Activated CD8-positive, alpha-beta memory T cell treated with anti-CD3 and anti-CD28 coated beads, Interleukin-2, amount 10 ng/mL, durations not matched to agents 7 days and 5 days (primary cell): ENCODE results near the gene SCD5. TPM values are rescaled to one million over a fixed set of nuclear protein-coding genes. Genes with fewer than 3 reads are reported as not detected.

Experiments
- ATAC-seq: fragments of 150-1000 bp; cut with Tn5 transposase; one replicate; pipeline ENCODE4 v1.10.0; 2021; ENCODE audit warnings: moderate library complexity
- CTCF ChIA-PET: fragments of 350-600 bp; sonication (Branson Sonifier 250); formaldehyde crosslinking; loops from one replicate; lab custom pipeline; 2021; ENCODE audit warnings: antibody characterized with exemption; lab: Charles Lee
- DNase-seq: peaks from one replicate; pipeline ENCODE4 v3.0.0-alpha.2; 2020
- H3K27ac Mint-ChIP-seq: one replicate; pipeline ENCODE4 v1.8.0; 2021; ENCODE audit warnings: mild to moderate bottlenecking, mixed read lengths
- H3K27me3 Mint-ChIP-seq: one replicate; pipeline ENCODE4 v1.8.0; 2021; ENCODE audit warnings: mixed read lengths
- H3K36me3 Mint-ChIP-seq: one replicate; pipeline ENCODE4 v1.8.0; 2021; ENCODE audit warnings: mild to moderate bottlenecking, mixed read lengths
- H3K4me1 Mint-ChIP-seq: one replicate; pipeline ENCODE4 v1.8.0; 2021; ENCODE audit warnings: mixed read lengths
- H3K4me3 Mint-ChIP-seq: one replicate; pipeline ENCODE4 v1.8.0; 2021; ENCODE audit warnings: mild to moderate bottlenecking, moderate library complexity, mixed read lengths
- H3K9me3 Mint-ChIP-seq: one replicate; pipeline ENCODE4 v1.8.0; 2022; ENCODE audit warnings: low read depth, mixed read lengths
- total RNA-seq, 2 experiments: library from RNA; stranded (reverse); gene quantifications; one replicate each; pipeline ENCODE4 v1.2.3, GENCODE V29; 2021

The SCD5 gene
- total RNA-seq, 2 experiments from 2014 or later, result 6.4 to 8.2 TPM

- no peak overlapping the region for H3K4me3 Mint-ChIP-seq
- H3K27ac Mint-ChIP-seq, result no peak overlapping the region
- H3K27me3 Mint-ChIP-seq, result no peaks in the 10 kb centered on the region
- peaks cover 3% of the 10 kb centered on the region for H3K36me3 Mint-ChIP-seq
- DNase-seq (no peak), ATAC-seq (no peak)
- CTCF ChIA-PET, result interaction anchor here (2.2 kb wide), 1 partner anchor 10 kb away, joined by 4 read pairs; no protein-coding TSS in a partner anchor
- peaks cover 2% of the 10 kb centered on the region for H3K9me3 Mint-ChIP-seq
- no peaks in the 10 kb centered on the region for H3K4me1 Mint-ChIP-seq
Measured at GRCh38 chr4:82667761-82668480, 130.7 kb downstream of the SCD5 start.

DNA sequence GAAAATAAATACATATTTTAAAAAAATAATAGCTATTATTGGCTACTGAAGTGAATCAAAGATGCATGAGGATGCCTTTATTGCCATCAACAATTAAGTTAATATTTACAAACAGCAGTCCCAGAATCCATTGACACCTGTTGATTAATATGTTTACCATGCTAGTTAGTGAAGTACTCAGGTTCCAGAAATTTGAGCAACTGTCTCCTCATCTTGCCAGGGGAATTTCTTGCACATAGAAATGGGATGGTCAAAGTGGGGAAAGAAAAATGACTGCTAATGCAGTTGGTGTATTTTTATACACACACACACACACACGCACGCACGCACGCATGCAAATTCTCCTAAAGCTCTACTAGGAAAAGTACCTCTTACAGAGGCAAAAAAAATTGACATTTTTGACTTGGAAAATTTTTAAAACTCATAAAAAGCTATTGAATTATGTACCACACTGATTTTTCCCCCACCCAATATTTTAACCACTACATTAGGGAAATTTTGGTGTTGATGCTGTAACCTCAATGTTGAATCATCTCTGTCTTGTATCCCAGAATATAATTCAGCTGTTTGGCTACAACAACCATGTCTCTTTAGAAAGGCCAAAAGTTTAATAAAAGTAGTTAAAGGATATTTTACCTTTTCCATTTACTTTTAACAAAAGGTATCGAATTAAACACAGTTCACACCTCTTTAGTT, 131.5 kb downstream of the SCD5 start:
- CTCF ChIA-PET, result interaction anchor here (1.5 to 2.2 kb wide), 2 partner anchors 11 to 72 kb away, joined by 3 to 4 read pairs; no protein-coding TSS in a partner anchor
- ATAC-seq (no peak), DNase-seq (no peak)
- H3K27ac Mint-ChIP-seq, result no peak overlapping the region
- H3K27me3 Mint-ChIP-seq, result no peaks in the 10 kb centered on the region
- no peaks in the 10 kb centered on the region for H3K4me1 Mint-ChIP-seq
- peaks cover 3% of the 10 kb centered on the region for H3K36me3 Mint-ChIP-seq
- peaks cover 2% of the 10 kb centered on the region for H3K9me3 Mint-ChIP-seq
- H3K4me3 Mint-ChIP-seq, result no peak overlapping the region

GRCh38 chr4:82661181-82661992, 137.2 kb downstream of the SCD5 start:
- H3K4me1 Mint-ChIP-seq, result no peaks in the 10 kb centered on the region
- peaks cover 6% of the 10 kb centered on the region for H3K27me3 Mint-ChIP-seq
- H3K36me3 Mint-ChIP-seq, result no peaks in the 10 kb centered on the region
- DNase-seq (no peak), ATAC-seq (no peak)
- CTCF ChIA-PET, result no interaction called here
- no peak overlapping the region for H3K27ac Mint-ChIP-seq
- no peaks in the 10 kb centered on the region for H3K9me3 Mint-ChIP-seq
- H3K4me3 Mint-ChIP-seq, result no peak overlapping the region

GRCh38 chr4:82652062-82652461, 146.5 kb downstream of the SCD5 start:
- no peaks in the 10 kb centered on the region for H3K4me1 Mint-ChIP-seq
- H3K27ac Mint-ChIP-seq, result no peak overlapping the region
- no peaks in the 10 kb centered on the region for H3K27me3 Mint-ChIP-seq
- H3K36me3 Mint-ChIP-seq, result no peaks in the 10 kb centered on the region
- ATAC-seq, result no peak
- H3K4me3 Mint-ChIP-seq, result no peak overlapping the region
- CTCF ChIA-PET, result no interaction called here
- no peaks in the 10 kb centered on the region for H3K9me3 Mint-ChIP-seq
- no peak for DNase-seq

- CTCF ChIA-PET, result no interaction called here
- Mint-ChIP-seq H3K27ac (no peak overlapping the region), H3K4me1 (no peaks in the 10 kb centered on the region), H3K4me3 (no peak overlapping the region), H3K27me3 (no peaks in the 10 kb centered on the region), H3K36me3 (no peaks in the 10 kb centered on the region), H3K9me3 (no peaks in the 10 kb centered on the region)
- DNase-seq, result no peak
- no peak for ATAC-seq
Measured at GRCh38 chr4:82650868-82651267, 147.7 kb downstream of the SCD5 start.

DNA sequence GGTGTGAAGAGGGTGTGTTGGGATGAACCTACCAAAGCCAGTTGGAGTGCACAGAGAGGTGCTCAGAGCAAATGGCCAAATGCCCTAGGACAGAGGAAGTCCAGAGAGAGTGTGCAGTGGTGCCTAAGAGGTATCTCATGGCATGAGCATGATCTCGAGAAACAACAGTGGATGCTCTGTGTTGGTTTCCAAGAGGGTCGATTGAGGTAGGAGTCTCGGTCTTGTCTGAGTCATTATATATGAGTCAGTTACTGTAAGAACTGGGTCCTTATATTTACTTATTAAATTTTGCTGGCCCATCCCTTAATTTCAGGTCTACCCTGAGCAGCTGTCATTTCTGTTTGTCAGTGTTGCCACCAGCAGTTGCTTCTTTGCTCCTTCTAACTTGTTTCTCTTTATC, 150.2 kb downstream of the SCD5 start:
- H3K36me3 Mint-ChIP-seq, result no peaks in the 10 kb centered on the region
- CTCF ChIA-PET, result no interaction called here
- DNase-seq, result no peak
- no peaks in the 10 kb centered on the region for H3K4me1 Mint-ChIP-seq
- no peaks in the 10 kb centered on the region for H3K27me3 Mint-ChIP-seq
- no peak for ATAC-seq
- no peak overlapping the region for H3K4me3 Mint-ChIP-seq
- no peak overlapping the region for H3K27ac Mint-ChIP-seq
- no peaks in the 10 kb centered on the region for H3K9me3 Mint-ChIP-seq

DNA sequence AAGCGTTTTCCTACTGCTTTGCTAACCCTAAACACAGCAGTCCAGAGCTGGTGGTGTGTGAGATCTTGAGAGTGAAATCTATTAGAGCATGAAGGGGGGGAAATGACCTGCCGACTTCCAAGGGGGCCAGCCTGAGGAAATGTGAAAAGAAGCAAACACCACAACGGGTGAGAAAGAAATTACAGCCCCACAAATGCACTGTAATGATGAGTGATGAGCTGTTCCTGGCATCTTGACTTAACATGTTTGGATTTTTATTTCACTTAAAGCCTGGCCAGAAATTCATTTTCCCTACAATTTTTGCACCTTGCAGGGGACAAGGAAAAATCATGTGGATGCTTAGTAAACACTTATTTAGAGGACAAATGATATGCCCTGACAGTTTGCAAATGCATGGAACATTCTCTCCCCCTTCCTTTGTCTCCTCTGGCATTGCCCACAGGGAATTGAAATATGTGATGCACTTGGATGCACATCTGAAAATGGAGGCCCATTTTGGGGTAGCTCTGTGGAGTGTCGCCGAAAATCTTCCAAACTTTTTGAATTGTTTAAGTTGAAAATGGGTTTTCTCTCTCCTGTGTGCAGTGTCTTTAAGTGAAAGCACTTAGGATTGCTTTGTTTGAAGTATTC, 152.5 kb downstream of the SCD5 start:
- CTCF ChIA-PET, result interaction anchor here (0.7 kb wide), 1 partner anchor 1914 kb away, joined by 3 read pairs; no protein-coding TSS in a partner anchor
- no peaks in the 10 kb centered on the region for H3K9me3 Mint-ChIP-seq

GRCh38 chr4:82644734-82645126, 153.9 kb downstream of the SCD5 start:
- no peak for ATAC-seq
- no peak overlapping the region for H3K4me3 Mint-ChIP-seq
- no peak overlapping the region for H3K27ac Mint-ChIP-seq
- no peaks in the 10 kb centered on the region for H3K4me1 Mint-ChIP-seq
- no peaks in the 10 kb centered on the region for H3K27me3 Mint-ChIP-seq
- CTCF ChIA-PET, result no interaction called here
- H3K36me3 Mint-ChIP-seq, result no peaks in the 10 kb centered on the region
- DNase-seq, result no peak
- no peaks in the 10 kb centered on the region for H3K9me3 Mint-ChIP-seq

More for the DNA sequence above, 152.5 kb downstream of the SCD5 start:
- H3K36me3 Mint-ChIP-seq, result no peaks in the 10 kb centered on the region
- no peaks in the 10 kb centered on the region for H3K4me1 Mint-ChIP-seq
- no peak overlapping the region for H3K4me3 Mint-ChIP-seq
- no peaks in the 10 kb centered on the region for H3K27me3 Mint-ChIP-seq
- DNase-seq (no peak), ATAC-seq (no peak)
- H3K27ac Mint-ChIP-seq, result no peak overlapping the region

- H3K4me3 Mint-ChIP-seq, result no peak overlapping the region
- H3K27ac Mint-ChIP-seq, result no peak overlapping the region
- no peak for ATAC-seq
- H3K9me3 Mint-ChIP-seq, result no peaks in the 10 kb centered on the region
- no peaks in the 10 kb centered on the region for H3K27me3 Mint-ChIP-seq
- no peak for DNase-seq
- no peaks in the 10 kb centered on the region for H3K4me1 Mint-ChIP-seq
- H3K36me3 Mint-ChIP-seq, result no peaks in the 10 kb centered on the region
- CTCF ChIA-PET, result no interaction called here
Measured at GRCh38 chr4:82643994-82644733, 154.4 kb downstream of the SCD5 start.

DNA sequence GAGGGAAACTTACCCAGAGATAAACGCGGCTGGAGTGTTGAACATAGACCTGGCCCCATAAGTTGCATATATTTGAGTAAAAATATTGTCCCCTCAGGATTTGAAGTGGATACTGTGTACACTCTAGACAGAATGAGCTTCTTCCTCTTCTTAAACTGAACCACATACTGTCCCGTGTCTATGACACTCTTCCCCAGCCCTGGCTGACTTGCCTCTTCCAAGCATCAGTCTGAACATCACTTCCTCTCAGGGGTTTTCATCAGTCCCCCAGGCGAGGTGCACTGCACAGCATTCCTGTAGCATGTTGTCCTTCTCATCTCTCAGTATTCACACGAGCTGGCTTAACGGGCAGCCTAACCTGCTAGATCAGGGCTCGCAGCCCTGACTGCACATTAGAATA, 156.3 kb downstream of the SCD5 start:
- no peaks in the 10 kb centered on the region for H3K4me1 Mint-ChIP-seq
- H3K9me3 Mint-ChIP-seq, result no peaks in the 10 kb centered on the region
- H3K27ac Mint-ChIP-seq, result no peak overlapping the region
- DNase-seq (no peak), ATAC-seq (no peak)
- H3K36me3 Mint-ChIP-seq, result no peaks in the 10 kb centered on the region
- H3K4me3 Mint-ChIP-seq, result no peak overlapping the region
- H3K27me3 Mint-ChIP-seq, result no peaks in the 10 kb centered on the region
- CTCF ChIA-PET, result no interaction called here

DNA sequence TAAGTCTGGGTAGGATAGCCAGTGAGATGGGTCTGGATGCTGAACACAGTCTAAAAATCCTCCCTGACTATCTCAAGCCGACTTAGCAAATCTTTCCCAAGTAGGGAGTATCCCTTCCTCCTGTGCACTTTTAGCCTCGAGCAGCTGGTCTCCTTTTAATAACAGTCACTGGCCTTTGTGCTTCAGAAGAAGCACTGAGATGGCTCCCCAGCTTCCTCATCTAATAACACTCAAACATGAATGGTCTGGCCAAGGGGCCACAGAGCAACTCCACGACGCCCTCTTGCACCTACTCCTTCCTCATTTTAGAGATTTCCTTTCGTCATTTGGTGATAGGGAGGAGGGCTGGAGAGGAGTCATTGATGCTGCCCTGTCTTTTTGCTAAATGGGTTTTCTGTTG, 158.1 kb downstream of the SCD5 start:
- DNase-seq, result no peak
- no peaks in the 10 kb centered on the region for H3K9me3 Mint-ChIP-seq
- H3K4me3 Mint-ChIP-seq, result no peak overlapping the region
- no peak overlapping the region for H3K27ac Mint-ChIP-seq
- no peak for ATAC-seq
- no peaks in the 10 kb centered on the region for H3K36me3 Mint-ChIP-seq
- H3K4me1 Mint-ChIP-seq, result no peaks in the 10 kb centered on the region
- CTCF ChIA-PET, result no interaction called here
- no peaks in the 10 kb centered on the region for H3K27me3 Mint-ChIP-seq

DNA sequence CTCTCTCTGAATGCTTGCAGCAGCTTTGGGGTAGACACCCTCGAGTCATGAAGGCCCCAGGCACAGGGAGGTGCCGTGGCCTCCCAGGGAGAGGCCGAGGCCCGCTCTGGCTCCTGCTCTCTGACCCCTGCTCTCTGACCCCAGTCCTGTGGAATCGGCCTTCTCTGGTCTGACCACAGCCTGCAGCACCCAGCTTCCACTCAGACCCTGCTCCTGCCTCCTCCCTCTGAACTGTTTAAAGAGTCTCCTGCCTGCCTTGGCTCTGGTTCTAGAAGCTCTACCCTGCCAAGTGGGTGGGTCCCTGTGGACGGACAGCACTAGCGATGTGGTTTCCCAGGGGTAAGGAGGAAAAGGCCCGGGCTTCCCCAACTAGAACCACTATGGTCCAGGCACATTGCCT, 158.6 kb downstream of the SCD5 start:
- Mint-ChIP-seq H3K4me3 (no peak overlapping the region), H3K27ac (no peak overlapping the region), H3K36me3 (no peaks in the 10 kb centered on the region), H3K27me3 (no peaks in the 10 kb centered on the region), H3K4me1 (no peaks in the 10 kb centered on the region), H3K9me3 (no peaks in the 10 kb centered on the region)
- ATAC-seq (no peak), DNase-seq (no peak)
- CTCF ChIA-PET, result no interaction called here

DNA sequence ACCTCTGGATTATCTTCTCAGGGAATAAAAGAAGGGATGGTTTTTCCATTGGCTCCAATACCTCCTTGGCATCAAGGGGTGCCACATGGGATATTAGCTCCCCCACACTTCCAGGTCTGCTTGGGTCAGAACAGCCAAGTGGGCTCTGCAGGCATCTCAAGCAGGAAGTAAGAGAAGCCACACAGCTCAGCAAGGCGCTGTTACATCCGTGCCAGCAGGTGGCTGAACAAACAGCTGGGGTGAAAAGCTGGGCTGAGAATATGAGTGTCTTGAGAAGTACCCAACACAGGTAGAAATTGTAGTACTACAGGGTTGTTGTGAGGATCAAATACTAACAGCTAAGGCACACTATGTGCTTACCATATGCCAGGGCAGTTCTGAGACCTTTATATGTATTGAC, 160.1 kb downstream of the SCD5 start:
- no peak for ATAC-seq
- no peaks in the 10 kb centered on the region for H3K27me3 Mint-ChIP-seq
- CTCF ChIA-PET, result no interaction called here

More for the DNA sequence above, 160.1 kb downstream of the SCD5 start:
- H3K36me3 Mint-ChIP-seq, result peaks cover 2% of the 10 kb centered on the region
- H3K9me3 Mint-ChIP-seq, result no peaks in the 10 kb centered on the region
- no peak for DNase-seq
- no peak overlapping the region for H3K27ac Mint-ChIP-seq
- no peaks in the 10 kb centered on the region for H3K4me1 Mint-ChIP-seq
- H3K4me3 Mint-ChIP-seq, result no peak overlapping the region
